ENCODE data around the gene MFNG.

GRCh38 chr22:37456346-37456745, 29.8 kb downstream of the MFNG start:
- no peak for TF ChIP-seq CTCF (IDR thresholded peaks at IDR 0.05; ENCODE audit: insufficient read depth, low read length)
- no peak for TF ChIP-seq GABPA (IDR thresholded peaks at IDR 0.05; ENCODE audit: low read depth)
- no peak for TF ChIP-seq POLR2AphosphoS5 (IDR thresholded peaks at IDR 0.05; ENCODE audit: low read depth)

Data from HL-60 (cell line).